ES-I3 (cell line): ENCODE measurements around the gene MYO7B.
"Not testable (repeated sequence)": the region's sequence is repeated elsewhere in the genome, so short reads cannot be mapped to it uniquely, and the experiment has no call there.

ENCODE experiments used
- H3K36me3 ChIP-seq: 2 replicates; pipeline ENCODE4 v1.6.1; 2013; ENCODE audit warnings: mild to moderate bottlenecking, low read length, control low read depth, moderate library complexity; ENCODE audit not compliant: insufficient read depth
- H3K4me1 ChIP-seq: 2 replicates; pipeline ENCODE4 v1.6.1; 2013; ENCODE audit warnings: mild to moderate bottlenecking, control low read depth, low read length; ENCODE audit not compliant: insufficient read depth
- H3K9ac ChIP-seq: 2 replicates; pipeline ENCODE4 v1.6.1; 2013; ENCODE audit warnings: low read depth, mild to moderate bottlenecking, low read length, moderate library complexity
- H3K9me3 ChIP-seq: 2 replicates; pipeline ENCODE4 v1.6.1; 2013; ENCODE audit warnings: mild to moderate bottlenecking, low read length, moderate library complexity; ENCODE audit not compliant: control insufficient read depth, insufficient read depth

The MYO7B gene

DNA sequence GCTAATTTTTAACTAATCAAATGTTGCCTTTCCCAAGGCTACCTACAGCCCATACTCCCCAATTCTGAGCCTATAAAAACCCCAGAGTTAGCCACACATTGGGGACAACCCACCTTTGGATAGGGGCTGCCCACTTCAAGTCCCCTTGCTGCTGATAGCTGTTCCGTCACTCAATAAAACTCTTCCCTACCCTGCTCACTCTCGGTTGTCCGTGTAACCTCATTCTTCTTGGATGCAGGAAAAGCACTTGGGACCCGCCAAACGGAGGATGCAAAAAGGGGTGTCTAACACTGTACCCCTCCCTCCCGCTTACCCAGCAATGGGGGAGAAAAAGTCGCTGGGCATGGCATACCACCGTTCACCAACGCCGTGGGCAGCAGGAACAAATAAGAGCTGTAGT lies 21.4 kb upstream of the MYO7B start:
- Histone ChIP-seq H3K9ac (no peak overlapping the region), H3K36me3 (no peaks in the 10 kb centered on the region; the same call in 1 of the 2 replicates), H3K9me3 (no peaks in the 10 kb centered on the region), H3K4me1 (peaks cover 25% of the 10 kb centered on the region)

DNA sequence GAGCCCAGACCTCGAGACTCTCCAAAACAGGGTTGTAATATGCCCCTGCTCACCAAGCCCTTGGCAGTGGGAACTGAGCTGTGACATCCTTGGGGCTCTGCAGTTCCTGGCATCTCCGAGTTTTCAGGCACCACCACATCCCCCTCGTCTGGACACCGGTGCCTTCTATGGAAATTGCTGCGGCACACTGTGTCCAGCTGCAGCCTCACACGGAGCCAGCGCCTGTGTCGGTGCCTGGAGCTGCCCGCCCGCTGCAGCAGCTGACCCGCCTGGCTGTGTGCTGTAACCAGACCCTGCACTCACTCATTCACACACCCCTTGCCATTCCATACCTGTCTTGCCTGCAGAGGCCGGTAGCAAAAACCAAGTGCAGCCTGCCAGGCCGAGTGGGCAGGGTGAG lies 21.0 kb upstream of the MYO7B start:
- Histone ChIP-seq H3K4me1 (peaks cover 25% of the 10 kb centered on the region), H3K36me3 (no peaks in the 10 kb centered on the region; the same call in 1 of the 2 replicates), H3K9ac (no peak overlapping the region), H3K9me3 (no peaks in the 10 kb centered on the region)

DNA sequence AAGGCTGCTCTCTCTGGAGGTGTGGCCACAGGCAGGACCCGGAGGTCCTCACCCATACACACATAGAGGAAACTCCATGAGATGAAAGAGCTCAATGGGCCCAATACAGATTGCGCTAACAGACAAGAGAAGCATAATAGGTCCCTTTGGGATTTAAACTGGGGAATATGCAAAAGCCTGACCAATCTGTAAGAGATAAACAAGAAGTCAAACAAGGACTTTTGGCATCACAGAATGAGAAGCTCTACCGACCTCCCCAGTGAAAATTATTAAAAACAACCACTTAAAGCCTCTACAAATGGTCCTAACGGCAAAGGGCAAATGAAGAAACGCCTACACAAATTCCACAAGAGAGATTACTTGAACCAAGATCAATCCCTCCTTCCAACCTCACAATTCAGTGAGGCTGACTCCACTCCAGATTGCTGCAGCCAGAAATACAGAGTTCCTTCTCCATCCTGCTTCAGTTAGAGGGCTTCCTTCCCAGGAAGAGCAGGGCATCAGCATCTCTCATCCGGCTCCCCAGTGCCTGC lies 20.0 kb upstream of the MYO7B start:
- H3K9me3 ChIP-seq, result no peaks in the 10 kb centered on the region
- H3K4me1 ChIP-seq, result peaks cover 25% of the 10 kb centered on the region
- H3K9ac ChIP-seq, result no peak overlapping the region
- H3K36me3 ChIP-seq, result peaks cover 3% of the 10 kb centered on the region; the same call in 1 of the 2 replicates

DNA sequence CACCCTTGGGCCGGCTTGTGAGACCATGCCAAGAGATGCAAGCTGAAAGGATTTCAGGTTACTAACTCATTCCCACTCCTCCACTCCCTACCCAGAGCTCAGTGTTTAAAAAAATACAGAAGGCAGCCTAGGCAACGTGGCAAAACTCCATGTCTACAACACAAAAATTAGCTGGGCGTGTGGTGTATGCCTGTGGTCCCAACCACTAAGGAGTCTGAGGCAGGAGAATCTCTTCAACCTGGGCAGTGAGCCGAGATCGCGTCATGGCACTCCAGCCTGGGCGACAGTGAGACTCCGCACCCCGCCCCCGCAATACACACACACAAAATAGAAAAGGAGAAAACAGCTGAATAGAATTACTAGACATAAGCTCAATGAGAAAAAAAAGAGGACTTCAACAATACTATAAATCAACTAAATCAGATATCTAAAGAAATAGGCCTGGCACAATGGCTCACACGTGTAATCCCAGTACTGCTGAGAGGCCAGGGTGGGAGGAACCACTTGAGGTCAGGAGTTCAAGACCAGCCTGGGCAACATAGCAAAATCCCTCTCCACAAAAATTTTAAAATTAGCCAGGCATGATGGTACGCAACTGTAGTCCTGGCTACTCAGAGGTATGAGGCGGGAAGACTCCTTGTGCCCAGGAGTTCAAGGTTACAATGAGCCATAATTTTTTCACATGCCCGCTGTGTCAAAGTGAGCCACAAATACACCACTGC lies 19.3 kb upstream of the MYO7B start:
- H3K9ac ChIP-seq, result no peak overlapping the region
- peaks cover 3% of the 10 kb centered on the region; the same call in 1 of the 2 replicates for H3K36me3 ChIP-seq
- H3K4me1 ChIP-seq, result peaks cover 25% of the 10 kb centered on the region
- H3K9me3 ChIP-seq, result no peaks in the 10 kb centered on the region

DNA sequence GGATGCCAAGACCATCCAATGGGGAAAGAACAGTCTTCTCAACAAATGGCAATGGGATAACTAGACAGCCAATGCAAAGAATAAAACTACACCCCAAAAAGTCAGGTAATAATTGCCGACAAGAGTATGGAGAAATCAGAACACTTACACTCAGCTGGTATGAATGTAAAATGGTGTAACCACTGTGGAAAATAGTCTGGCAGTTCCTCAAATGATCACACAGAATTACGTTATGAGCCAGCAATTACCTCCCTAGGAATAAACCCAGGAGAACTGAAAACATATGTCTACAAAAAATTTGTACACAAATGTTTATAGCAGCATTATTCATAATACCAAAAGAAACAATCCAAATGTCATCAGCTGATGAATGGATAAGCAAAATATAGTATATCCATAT lies 18.0 kb upstream of the MYO7B start:
- Histone ChIP-seq H3K36me3 (peaks cover 9% of the 10 kb centered on the region; the same call in 1 of the 2 replicates), H3K4me1 (peaks cover 25% of the 10 kb centered on the region), H3K9ac (no peak overlapping the region), H3K9me3 (no peaks in the 10 kb centered on the region)

DNA sequence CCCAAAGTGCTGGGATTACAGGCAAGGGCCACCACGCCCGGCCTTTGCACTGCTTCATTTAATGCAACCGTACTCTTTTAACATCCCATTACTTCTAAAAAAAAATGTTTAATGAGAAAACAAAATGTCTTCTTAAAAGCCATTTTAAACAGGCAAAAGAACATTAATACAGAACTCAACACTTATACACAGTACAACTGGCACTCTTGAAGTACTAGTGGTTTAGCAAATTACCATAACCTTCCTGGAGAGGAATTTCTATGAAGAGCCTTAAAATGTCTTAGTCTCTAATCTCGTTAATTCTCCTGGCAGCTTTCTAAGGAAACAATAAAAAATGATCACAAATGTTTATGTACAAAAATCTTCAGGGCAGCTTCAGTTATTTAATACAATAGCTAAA lies 15.1 kb upstream of the MYO7B start:
- no peak overlapping the region for H3K9ac ChIP-seq
- peaks cover 10% of the 10 kb centered on the region for H3K4me1 ChIP-seq
- no peaks in the 10 kb centered on the region for H3K9me3 ChIP-seq
- peaks cover 12% of the 10 kb centered on the region for H3K36me3 ChIP-seq

DNA sequence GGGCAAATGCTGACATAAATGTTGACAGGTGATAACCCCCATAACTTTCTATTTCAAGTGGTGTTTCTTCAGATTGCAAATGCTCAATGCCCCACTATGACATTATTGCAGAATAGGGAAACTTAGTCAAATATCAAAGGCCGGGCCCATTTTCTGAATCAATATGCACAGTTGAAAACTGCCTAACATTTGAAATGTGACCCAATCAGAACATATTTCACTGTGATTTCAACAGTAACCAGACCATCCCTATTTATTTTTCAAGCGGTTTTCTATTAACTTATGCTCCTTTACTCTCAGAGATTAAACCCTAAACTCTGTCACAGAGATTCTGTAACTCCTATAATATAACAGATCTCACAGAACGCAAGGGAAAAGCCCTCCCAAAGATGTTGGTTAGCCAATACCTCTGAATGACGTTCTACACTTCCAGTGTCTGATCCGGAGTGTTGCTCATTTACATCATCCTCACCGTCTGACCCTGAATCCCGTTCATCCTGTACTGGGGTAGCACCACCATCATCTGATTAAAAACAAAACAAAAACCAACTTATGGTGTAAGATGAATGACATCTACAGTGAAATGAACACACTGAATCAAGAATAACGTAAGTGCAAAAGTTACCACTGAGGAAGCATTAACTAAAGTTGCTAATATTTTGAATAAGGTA lies 12.1 kb upstream of the MYO7B start:
- H3K9me3 ChIP-seq, result no peaks in the 10 kb centered on the region
- H3K4me1 ChIP-seq, result peaks cover 13% of the 10 kb centered on the region; the same call in 1 of the 2 replicates
- no peak overlapping the region for H3K9ac ChIP-seq
- peaks cover 12% of the 10 kb centered on the region; the same call in 1 of the 2 replicates for H3K36me3 ChIP-seq

DNA sequence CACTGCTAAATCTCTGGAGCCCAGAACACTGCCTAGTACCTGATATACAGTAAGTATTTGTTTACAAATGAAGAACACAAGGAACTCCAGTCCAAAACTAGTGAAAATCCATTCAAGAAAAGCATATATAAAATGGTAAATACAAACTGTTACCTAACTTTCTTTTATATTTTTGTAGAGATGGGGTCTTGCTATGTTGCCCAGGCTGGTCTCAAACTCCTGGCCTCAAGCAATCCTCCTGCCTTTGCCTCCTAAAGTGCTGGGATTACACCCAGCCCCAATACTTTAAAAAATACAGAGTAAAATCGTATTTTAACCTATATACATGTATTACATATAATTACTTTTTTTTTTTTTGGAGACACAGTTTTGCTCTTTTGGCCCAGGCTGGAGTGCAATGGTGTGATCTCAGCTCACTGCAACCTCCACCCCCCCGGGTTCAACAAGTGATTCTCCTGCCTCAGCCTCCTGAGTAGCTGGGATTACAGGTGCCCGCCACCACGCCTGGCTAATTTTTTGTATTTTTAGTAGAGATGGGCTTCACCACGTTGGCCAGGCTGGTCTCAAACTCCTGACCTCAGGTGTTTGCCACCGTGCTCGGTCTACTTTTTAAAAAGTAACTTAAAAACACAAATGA lies 11.2 kb upstream of the MYO7B start:
- Histone ChIP-seq H3K36me3 (peaks cover 12% of the 10 kb centered on the region; the same call in 1 of the 2 replicates), H3K4me1 (peaks cover 15% of the 10 kb centered on the region; the same call in 1 of the 2 replicates)
- H3K9me3 ChIP-seq, H3K9ac ChIP-seq: not testable (repeated sequence)

DNA sequence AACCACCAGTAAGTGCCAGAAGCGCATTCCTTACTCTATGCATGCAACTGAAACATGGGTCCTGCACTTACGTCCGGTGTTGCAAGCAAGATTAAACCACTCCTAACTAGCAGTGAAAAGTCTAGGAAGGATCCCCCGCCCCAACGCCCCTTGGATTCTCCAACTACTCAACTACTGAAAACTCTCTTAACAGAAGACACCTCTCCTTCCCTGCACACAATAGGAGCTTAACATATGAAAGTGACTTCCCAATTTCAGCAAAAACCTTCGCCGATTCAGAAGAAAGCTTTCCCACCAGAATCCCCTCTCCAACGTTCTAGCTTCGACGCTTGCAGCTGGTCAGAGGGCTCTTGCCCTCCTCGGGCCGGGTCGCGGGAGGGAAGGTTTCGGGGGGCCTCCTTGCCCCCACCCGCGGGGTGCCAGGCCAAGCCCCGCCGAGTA lies 9.8 kb upstream of the MYO7B start:
- peak overlapping the region; percentile 89 for H3K9ac ChIP-seq

DNA sequence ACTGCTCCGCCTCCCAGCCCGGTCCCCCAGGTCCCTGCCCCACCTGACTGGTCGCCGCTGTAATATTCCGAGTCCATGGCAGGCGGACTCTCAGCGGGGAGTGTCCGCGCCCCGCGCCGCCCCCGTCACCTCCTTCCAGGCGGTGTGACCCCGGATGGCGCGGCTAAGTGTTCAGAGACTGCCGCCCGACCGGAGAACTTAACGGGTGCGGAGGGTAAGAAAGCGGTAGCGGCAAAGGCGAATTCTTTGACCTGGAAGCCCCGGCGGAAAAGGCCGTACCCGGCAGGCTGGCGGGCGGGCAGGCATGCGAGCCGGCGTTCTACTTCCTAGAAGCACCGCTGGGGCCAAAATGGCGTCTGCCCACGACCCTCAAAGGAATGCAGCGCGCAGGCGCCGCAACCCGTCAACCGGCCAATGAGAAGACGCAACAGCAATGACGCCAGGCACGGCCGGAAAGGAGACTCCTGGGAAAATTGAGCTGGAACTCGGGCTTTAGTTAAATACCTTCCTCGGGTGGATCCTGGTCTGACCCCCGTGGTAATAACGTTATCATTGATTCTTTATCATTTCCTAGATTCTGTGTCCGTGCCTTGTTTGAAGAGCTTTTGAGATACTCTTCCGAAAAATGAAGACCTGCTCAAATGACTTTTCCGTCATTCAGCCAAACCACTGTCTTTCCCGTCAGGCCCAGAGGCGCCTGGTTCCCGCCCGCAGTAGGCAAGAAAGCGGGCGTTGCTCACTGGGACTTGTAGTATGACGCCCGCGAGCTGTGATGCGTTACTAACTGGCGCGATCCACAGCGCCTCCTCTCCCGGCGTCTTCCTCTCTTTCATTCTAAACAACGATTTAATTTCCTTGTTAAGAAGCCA lies 9.1 kb upstream of the MYO7B start, which contains the start of gene IWS1:
Gene IWS1 (minus strand): TSS at position 358 of the 869 bp plus-strand sequence. CDS start 281 bp downstream, at position 77.
- H3K36me3 ChIP-seq, result peaks cover 9% of the 10 kb centered on the region; the same call in 1 of the 2 replicates
- peaks cover 15% of the 10 kb centered on the region; the same call in 1 of the 2 replicates for H3K4me1 ChIP-seq
- H3K9ac ChIP-seq, result peak within 1 kb of the TSS; percentile 89
- no peaks in the 10 kb centered on the region for H3K9me3 ChIP-seq

More for the DNA sequence above, 9.8 kb upstream of the MYO7B start:
- Histone ChIP-seq H3K9me3 (no peaks in the 10 kb centered on the region), H3K4me1 (peaks cover 15% of the 10 kb centered on the region; the same call in 1 of the 2 replicates), H3K36me3 (peaks cover 9% of the 10 kb centered on the region; the same call in 1 of the 2 replicates)

DNA sequence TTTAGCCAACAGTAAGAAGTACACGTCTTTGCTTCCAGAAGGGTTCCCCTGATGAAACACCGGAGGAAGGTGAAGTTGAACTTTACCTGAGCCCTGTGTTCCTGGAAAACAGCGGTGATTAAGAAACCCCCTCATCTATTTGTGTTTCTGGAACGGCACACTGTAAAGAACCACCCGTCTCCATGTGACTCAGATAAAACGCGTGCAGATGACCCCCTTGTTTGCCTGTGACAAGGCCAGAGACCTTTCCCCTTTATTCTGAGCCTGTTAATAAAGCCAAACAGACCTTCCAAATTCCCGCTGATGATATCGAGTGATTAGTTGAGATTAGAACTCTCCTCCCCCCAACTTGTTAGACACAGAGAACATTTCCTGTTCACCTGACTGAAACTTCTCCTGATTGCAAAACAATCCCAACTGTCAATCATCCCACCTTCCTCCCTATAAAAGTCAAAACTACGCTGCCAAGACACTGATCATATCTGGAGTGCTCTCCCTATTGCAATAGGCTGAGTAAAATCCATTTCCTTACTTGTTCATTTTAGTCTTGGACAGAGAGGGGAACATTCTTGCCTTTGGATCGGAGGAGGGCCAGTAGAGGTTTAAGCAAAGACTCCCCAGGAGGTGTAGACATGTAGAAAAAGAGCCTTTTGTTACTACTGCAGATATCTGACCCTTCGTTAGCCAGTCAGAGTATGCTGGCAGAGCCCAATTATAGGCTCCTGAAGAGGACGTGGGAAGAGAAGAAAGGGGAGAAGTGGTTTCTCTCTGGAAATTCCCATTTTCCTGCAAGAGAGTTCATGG lies 8.3 kb upstream of the MYO7B start:
- Histone ChIP-seq H3K4me1 (peaks cover 15% of the 10 kb centered on the region; the same call in 1 of the 2 replicates), H3K36me3 (peaks cover 3% of the 10 kb centered on the region; the same call in 1 of the 2 replicates), H3K9me3 (no peaks in the 10 kb centered on the region), H3K9ac (peak overlapping the region; percentile 89)

DNA sequence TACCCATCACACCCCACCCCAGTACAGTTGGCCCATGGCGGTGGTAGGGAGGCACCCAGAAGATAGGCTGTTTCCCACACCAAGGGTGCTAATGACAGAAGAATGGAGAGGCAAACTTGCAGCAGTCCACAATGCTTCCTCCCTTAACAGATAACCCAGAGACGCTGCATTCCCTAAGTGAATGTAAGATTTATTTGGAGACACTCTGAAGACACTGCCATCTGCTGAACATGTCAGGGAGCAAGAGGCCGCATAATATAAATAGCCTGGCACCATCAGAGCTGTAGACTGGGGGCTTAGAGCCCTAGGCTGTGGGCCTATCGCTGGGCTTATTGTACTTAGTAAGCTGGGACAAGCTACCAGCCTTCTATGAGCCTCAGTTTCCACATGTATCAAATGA lies 7.0 kb upstream of the MYO7B start:
- Histone ChIP-seq H3K36me3 (no peaks in the 10 kb centered on the region; the same call in 1 of the 2 replicates), H3K9me3 (no peaks in the 10 kb centered on the region), H3K9ac (no peak overlapping the region), H3K4me1 (peaks cover 15% of the 10 kb centered on the region; the same call in 1 of the 2 replicates)

DNA sequence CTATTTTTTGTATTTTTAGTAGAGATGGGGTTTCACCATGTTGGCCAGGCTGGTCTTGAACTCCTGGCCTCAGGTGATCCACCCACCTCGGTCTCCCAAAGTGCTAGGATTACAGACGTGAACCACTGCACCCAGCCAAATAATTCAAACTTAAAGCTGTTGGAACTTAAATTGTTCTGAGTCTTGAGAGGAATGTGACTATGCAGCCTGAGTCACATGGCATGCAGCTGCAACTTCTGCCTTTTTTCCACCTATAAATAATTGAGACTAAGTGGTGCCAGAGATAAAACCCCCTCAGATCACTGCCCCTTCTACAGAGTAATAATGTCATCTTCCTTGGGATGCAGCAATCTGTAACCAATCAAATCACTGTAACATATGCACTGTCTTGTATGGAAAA lies 6.1 kb upstream of the MYO7B start:
- not testable (repeated sequence) for H3K9ac ChIP-seq, H3K36me3 ChIP-seq, H3K9me3 ChIP-seq
- peaks cover 15% of the 10 kb centered on the region; the same call in 1 of the 2 replicates for H3K4me1 ChIP-seq
